Activated CD4-positive, alpha-beta T cell treated with anti-CD3 and anti-CD28 coated beads, Interleukin-2, amount 50 U/mL, for 16 hours (primary cell): ENCODE data around the gene SIM2.

Experiments used
- DNase-seq: peaks from one replicate; pipeline ENCODE4 v3.0.0-alpha.2; 2020

The SIM2 gene

DNA sequence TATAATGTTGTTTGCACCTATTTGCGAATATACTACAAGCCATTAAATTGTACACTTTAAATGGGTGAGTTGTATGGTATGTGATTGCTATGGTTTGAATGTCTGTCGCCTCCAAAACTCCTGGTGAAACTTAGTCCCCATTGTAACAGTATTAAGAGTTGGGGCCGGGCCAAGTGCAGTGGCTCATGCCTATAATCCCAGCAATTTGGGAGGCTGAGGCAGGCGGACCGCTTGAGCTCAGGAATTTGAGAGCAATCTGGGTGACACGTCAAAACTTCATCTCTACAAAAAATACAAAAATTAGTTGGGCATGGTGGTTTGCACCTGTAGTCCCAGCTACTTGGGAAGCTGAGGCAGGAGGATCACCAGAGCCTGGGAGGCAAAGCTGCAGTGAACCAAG, 12.0 kb upstream of the SIM2 start:
- DNase-seq: no peak

DNA sequence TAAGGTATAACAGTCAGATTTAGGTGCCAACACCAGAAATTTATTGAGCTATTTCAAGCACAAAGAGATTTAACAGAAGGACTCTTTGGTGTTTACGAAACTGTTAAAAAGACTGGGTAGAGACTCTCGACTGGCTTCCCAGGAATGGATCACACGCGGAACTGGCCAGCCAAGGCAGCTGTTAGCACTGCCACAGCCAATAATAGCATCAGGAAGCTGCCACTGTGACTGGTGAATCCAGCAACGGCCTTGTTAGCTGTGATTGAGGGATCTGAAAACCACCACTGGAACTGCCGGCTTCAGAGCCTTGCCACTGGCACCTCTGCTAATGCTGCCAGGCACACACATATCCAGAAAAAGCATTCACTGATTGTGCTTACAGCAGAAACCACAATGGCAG, 10.6 kb upstream of the SIM2 start:
- no peak for DNase-seq

DNA sequence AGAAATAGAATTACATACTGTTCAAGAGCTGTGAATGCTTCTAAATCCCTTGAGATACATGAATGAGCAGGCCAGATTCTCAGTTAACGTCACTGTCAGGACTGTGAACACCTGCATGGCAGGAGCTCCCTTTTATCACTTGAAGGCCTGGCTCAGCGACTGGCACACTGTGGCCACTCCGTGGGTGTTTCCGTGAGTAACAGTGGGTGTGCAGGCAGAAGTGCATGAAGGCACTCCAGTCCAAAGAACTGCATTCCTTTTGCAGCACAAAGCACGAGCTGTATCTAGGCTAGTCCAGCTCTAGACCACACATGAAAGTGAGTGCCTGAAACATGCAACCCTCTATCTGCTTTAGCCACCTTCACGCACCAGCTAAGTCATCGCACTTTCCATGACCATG, 9.6 kb upstream of the SIM2 start:
- no peak for DNase-seq

DNA sequence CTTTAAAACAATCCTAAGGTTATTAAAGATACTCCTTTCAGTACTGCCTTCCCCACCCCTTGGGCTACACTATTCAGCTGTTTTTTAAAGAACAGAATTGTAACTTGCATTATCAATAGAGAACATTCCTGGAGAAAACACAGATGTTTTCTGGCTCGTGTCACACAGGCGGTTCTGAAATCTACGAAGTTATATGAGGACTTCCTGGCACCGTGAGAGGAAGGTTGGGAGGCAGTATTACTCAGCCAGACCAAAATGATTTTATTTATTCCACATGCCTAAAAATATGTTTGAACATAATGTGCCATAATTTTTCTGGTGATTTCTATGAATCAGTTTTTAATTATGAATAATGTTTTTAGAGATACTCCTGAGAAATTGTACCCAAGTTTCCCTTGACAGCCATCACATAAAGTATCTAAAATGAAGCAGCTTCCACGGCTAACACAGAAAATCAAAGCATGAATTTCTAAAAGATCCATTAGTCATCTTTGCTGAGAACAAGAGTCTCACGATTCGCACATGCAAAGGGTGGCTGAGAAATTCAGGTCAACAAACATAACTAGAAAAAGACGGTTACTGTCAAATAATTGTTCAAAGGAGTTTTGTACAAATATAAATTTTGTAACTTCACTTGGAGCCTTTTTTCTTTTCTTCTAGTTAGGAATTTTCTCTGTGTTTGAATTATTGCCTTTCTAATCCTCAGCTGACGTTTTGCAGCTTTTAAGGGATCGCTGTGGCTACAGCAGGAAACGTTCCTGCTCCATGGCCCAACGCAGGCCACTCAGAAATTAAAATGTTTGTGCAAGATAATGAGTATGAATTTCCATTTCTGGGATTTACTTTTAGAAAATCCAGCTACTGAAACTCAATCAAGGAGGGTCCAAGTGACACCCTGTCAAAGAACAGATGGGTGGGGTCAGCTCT, 8.0 kb upstream of the SIM2 start:
- DNase-seq: no peak

DNA sequence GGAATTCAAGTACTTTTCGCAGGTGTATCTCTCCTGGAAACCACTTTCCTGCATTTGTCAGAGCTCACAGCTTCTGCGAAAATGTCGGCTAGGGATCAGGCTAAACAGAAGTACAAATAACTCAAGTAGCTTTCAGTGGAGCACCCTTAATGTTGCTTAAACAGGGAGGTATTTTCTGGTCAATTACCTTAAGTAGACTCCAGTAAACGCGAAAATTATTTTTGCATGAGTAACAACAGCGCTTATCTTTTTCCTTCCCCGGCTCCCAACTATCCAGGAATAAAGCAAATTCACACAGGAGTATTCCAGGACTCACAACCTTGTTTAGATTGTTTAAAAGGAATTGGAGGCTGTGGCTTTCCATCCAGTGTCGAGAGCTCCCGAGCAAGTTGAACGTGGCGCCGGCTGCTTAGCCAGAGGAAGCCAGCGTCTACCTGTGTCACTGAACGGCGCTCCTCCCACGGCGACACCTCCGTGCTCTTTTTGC, 7.3 kb upstream of the SIM2 start:
- no peak for DNase-seq

DNA sequence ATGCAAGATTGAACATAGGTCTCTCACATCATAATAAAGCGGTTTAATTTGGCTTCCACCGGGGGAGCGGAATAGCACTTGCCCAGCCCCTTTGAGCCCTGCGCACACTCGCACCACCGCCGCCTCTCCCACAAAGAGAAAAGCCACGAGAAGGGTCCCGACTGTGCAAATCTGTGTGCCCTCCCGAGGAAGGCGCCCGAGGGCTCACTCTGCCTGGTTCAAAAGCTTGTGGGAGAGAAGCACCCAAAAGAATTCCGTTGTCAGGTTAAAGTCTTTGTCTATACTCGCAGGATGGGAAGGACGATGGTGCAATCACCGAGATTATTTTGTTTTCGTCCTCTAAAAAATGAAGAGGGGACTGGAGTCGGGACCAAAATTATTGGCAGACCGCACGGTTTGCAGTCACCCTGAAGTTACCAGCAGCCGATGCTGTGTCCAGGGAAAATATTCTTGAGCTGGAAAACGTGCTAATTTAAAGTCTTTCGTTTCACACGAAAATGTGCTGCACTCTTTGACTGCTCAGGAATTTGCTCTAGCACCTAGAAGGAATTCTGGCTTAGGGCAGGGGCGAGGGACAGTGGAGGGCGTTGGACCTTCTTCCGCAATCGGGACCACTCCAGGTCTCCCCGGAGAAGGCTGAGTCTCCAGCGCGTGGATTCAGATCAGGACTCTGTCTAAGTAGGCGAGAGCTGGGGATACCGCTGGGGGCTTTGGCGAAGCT, 6.6 kb upstream of the SIM2 start:
- no peak for DNase-seq

DNA sequence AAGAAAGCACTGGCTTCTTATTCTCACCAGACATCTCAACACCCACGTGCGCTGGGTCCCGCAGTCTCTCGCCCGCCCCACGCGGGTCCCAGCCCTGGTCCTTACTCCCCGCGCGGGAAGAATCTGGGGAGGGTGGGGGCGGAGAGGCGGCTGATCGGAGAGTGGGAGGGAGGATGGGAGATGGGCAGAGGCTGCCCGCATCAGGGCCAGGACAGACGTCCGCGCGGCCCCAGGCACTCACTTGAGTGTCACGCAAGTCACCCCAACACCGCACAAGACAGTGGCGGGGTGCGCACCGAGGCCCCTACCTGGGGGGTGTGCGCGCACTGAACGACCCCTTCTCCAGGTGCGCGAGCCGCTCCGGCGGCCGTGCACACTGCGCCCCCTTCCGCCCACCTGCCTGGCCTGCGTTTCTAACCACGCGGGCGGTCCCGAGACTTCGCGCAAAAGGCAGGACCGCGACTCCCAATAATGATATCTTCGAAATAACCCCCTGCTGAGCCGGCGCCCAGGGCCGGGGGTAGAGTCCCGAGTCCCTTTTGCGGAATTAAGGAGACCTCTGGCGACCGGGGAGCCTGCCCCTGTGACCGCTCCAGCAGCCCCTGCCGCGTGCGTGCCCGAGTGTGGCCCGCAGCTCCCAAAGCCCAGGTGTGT, 6.0 kb upstream of the SIM2 start:
- DNase-seq: no peak

DNA sequence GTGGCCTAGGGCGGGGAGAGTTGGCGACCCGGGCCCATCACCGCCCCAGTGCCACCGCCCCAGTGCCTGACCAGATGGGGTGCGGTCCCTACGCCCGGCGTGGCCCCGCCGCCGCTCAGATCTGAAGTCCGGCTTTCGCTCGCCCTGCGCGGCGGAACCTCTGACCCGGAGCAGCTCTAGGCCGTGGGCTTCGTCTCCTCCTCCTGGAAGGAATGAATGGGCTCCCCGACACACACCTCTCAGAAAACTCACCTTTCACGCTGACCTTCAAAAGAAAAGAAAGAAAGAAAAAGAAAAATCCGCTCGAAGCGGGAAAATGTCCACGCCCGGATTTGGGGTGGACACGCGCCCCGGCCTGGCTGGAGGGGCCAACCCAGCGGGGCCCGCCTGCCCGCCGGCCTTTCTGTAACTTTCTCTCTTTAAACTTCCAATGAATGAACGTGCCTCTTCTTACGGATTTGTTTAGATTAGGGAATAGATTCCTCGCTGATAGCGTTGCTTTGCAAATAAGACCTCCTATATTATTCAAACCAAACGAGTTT, 5.4 kb upstream of the SIM2 start:
- no peak for DNase-seq

DNA sequence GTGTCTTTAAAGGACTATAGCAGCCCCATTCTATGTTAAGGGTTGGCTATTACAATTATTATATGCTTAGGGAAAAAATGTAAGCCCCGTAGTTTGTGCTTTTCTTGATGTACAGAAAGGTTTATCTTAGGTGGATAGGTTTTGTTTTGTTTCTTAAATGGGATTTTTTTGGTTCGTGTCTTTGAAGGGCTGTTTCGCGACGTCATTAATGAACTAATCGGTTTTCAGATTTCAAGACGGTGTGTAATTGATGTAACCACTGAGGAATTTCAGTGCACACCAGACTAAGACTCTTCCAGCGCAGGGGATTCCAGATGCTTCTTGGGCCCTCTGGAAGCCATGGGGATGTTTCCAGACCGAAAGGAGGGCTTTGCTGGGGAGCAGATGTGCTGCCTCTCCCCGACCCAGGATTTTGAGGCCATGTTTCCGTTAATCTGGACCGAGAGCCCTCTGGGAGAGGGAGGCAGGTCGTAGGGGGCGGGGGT, 4.8 kb upstream of the SIM2 start:
- DNase-seq: no peak

DNA sequence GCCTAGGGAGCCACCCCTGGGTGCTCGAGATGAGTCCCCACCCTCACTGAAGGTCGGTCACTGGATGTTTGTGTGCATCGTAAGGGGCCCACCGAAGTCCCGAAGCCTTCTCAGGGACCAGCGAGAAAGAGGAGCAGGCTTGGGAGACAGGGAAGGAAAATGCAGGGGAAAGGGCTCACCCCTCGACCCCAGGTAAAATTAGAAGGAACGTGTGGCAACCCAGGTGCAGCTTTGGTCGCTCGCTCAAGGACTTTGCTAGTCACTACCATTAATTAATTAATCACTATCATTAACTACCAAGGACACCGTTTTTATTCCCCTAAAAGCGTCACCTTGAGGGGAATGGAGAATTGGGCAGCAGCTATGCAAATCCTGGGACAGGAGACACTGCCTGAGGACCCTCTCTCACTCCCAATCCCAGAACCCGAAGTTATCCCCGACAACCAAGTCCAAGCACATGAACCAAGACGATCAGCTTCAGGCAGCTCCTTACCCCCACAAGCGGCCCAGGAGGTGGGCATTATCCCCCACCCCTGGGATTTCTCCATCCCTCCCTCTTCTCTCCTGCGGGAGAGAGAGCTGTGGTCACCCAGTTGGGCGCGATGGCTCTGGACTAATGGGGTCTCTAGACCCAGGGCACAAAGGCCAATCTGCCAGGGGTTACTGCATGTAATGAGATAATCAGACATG, 4.2 kb upstream of the SIM2 start:
- no peak for DNase-seq

DNA sequence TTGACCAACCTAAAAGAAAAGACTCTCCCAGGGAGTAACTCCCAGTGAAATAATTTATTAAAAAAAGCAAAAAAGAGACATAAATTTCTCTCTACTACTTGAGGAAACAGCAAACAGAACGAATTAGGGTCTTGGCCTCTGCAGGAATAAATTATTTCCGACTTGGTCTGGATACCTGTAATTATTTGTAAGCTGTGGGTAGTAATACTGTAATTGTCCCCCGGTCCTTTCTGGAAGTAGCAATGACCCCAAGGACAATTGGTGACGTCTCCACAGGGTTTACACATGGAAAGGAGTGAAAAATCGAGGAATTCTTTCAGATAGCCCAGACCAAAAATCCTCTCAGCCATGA, 3.7 kb upstream of the SIM2 start:
- DNase-seq: no peak

DNA sequence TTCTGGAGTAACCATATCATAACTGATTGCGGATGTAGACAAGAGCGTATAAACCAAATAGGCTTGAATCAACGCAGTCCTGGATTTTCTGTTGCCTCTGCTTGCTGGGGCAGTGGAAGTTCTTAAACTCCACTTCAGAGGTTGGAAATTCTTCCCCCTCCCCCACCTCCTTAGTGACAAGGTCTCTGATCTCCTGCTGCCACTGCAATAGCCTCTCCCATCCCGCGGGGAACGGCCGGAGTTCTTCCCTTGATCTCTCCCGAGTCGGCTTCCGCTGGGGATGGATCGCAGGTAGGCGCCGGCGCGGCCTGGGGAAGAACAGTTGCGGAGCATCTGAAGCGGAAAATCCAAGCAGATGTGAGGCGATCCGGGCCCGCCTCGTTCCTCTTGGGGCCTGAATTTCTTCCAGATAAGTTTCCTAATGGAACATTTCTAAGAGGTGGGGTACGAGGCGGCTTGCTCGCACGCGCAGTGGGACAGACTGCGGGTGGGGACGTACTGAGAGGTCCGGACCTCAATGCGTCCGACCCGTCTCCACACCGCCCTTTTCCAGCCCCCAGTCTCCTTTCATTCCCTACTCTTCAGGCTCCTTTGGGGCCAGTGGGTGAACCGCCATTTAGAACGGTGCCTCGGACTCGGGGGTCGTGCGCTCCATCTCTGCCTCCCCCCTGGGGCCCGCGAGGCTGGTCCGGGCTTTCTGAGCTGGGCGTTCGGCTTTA, 3.1 kb upstream of the SIM2 start:
- DNase-seq: no peak

DNA sequence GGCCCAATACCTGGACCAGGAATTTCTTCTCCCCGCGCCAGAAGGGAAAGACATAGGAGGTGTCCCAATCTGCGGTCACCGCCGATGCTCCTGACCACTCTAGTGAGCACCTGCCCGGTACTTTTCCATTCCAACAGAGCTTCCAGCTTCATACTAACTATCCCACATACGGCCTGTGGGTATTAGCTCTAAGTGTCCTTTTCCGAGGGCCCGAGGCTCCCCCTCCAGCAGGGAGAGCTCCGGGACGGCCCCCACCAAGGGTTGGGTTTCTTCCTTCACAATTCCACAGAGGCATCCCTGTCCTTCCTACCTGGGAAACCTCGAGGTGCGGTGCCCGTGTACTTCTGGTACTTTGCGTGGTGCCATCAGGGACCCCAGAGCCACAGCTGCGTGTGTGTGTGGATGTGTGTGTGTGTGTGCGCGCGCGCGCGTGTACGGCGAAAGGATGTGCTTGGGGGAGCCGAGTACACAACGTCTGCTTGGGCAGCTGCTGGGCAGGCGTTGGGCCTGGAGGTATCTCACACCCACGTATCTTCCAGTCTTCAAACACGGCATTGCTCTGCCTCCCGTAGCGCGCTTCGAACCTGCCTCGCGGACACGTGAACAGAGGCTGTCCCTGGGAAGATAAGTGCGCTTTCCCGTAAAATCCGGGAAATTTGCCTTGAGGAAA, 2.4 kb upstream of the SIM2 start:
- no peak for DNase-seq

DNA sequence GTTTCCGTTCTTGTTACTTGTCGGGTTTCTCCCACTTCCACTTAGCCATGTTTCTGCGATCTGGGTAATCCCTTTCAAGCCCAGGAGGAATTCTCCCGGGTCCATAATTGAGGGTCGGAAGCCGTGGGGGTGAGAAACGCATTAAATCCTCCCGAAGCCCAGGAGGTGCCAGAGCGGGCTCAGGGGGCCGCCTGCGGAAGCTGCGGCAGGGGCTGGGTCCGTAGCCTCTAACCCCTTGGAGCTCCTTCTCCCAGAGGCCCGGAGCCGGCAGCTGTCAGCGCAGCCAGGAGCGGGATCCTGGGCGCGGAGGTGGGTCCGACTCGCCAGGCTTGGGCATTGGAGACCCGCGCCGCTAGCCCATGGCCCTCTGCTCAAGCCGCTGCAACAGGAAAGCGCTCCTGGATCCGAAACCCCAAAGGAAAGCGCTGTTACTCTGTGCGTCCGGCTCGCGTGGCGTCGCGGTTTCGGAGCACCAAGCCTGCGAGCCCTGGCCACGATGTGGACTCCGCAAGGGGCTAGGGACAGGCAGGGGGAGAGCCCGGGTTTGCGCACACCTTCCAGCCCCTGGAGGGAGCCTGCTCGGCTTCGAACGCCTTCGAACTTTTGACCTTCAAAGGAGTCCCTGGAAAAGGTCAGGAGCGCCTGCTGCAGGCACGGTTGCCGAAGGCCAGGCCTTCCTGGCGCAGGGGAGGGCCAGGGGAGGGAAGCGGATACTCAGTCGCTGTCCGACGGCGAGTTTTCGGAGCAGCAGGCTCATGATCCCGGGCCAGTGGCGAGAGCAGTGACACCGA, 1.7 kb upstream of the SIM2 start:
- DNase-seq: no peak

DNA sequence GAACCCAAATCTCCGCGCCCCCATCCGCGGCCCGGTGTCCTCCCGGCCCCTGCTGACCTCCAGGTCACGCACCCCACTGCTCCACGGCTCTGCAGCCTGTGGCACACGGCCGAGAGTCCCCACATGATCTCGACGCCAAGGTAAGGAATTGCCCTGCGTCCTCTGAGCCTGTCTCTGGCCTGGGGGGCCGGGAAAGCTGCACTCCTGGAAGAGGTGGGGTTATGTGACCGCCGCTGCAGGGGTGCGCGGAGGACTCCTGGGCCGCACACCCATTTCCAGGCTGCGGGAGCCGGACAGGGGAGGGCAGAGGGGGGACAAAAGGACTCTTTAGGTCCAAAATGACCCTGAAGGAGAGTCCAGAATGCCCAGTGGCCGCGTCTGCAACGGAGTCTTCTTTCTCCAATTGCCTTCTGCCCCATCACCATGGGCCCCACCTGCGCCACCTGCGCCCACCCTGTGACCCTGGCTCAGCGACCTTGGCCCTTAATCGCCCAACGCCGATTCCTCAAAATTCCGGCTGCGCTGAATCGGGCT, 997 bp upstream of the SIM2 start:
- DNase-seq: no peak

DNA sequence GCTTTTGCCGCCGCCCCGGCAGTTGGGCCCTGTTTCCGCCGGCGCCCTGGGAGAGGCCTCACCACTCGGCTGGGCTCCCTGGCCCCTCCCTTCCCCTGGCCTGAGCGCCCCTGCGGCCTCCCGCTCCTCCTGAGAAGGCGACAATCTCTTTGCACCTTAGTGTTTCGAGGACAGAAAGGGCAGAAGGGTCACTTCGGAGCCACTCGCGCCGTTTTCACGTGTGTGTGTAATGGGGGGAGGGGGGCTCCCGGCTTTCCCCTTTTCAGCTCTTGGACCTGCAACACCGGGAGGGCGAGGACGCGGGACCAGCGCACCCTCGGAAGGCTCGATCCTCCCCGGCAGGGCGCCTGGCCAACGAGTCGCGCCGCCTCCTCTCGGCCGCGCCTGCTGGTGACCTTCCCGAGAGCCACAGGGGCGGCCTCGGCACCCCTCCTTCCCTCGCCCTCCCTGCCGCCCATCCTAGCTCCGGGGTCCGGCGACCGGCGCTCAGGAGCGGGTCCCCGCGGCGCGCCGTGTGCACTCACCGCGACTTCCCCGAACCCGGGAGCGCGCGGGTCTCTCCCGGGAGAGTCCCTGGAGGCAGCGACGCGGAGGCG, 432 bp upstream of the SIM2 start:
- DNase-seq: no peak

DNA sequence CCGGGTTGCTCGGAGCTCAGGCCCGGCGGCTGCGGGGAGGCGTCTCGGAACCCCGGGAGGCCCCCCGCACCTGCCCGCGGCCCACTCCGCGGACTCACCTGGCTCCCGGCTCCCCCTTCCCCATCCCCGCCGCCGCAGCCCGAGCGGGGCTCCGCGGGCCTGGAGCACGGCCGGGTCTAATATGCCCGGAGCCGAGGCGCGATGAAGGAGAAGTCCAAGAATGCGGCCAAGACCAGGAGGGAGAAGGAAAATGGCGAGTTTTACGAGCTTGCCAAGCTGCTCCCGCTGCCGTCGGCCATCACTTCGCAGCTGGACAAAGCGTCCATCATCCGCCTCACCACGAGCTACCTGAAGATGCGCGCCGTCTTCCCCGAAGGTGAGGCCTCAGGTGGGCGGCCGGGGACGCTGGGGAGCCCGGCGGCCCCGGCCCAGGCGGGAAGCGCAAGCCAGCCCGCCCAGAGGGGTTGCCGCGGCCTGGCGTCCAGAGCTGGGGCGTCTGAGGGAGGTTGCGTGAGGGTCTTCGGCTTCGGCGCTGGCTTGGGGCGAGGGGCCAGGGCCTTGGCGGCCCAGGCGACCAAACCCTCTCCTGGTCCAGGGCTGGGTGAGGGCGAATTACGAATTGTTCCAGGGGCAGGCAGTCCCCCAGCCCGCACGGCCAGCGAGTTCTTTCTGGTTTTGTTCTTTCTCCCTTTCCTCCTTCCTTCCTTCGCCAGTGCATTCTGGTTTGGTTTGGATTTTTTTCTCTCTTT, 805 bp downstream of the SIM2 start:
- no peak for DNase-seq

DNA sequence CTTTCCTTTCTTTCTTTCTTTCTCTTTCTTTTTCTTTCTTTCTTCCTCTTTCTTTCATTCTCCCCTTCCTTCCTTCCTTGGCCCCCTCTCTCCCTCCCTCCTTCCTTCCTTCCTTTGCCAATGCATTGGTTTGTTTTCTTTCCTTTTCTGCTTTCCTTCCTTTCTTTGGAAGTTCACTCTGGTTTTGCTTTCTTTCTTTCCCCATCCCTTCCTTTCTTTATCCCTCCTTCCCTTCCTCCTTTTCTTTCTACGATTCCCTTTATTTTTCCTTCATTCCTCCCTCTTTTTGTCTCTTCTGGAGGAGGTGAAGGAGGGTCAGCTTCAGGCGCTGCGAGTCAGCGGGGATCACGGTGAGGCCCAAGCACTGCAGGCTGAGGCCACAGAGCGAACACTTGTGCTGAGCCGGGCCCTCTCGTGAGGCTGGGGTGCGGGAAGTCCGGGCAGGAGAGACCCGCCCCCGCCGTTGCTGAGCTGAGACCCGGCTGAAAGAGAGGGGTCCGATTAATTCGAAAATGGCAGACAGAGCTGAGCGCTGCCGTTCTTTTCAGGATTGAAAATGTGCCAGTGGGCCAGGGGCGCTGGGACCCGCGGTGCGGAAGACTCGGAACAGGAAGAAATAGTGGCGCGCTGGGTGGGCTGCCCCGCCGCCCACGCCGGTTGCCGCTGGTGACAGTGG, 1.5 kb downstream of the SIM2 start:
- no peak for DNase-seq
